GM19351 (cell line): ENCODE results near the gene TNK1.
A peak's percentile ranks its signal among the peaks of the same experiment; 100 is the strongest.

Source experiments
- ATAC-seq: cut with Tn5 transposase; IDR thresholded peaks from one replicate; pipeline ENCODE4 v1.9.1; 2021; ENCODE audit warnings: mild to moderate bottlenecking, moderate library complexity; ENCODE audit not compliant: unreplicated experiment

The TNK1 gene

GRCh38 chr17:7431231-7431630 lies 50.3 kb downstream of the TNK1 start:
- no peak for ATAC-seq

DNA sequence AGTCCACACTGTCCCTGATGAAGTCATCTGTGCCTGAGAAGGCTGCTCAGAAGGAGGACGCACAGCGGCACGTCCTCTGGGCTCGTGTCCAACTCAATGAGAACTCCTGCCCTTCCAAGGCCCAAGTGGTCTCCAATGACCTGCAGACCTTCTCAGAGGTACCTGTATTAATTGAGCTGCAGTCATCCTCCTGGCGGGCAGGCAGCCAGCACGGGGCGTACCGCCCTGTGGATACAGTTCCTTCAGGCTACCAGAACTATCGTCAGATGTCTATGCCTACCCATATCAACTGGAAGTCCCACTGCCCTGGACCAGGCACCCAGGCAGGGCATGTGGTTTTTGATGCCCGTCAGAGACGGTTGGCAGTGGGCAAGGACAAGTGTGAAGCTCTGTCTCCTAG lies 51.4 kb downstream of the TNK1 start:
- no peak for ATAC-seq

DNA sequence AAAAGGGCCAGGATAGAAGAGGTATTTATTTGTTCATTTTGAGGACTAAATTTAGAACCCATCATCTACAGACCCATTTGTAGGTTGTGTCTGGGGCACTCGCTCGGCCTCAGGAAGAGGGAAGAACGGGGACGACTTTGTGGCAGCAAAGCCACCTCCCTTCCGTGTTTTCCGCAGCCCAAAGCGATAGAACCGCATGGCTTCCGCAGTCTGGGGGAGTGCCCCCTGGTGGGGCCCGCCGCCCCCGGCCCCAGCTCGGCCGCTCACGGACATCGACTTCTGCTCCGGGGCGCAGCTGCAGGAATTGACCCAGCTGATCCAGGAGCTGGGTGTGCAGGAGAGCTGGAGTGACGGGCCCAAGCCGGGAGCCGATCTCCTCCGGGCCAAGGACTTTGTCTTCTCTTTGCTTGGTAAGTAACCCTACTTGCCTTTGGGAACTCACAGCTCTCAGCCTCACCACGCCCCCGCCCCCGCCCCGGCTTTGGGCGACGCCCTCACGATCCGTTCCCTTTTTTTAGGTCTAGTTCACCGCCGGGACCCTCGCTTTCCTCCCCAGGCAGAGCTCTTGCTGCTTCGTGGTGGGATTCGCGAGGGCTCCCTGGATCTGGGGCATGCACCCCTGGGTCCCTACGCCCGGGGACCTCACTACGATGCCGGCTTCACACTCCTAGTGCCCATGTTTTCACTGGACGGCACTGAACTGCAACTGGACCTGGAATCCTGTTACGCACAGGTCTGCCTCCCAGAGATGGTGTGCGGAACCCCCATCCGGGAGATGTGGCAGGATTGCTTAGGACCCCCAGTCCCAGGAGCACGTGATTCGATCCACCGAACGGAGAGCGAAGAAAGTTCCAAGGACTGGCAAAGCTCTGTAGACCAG lies 55.0 kb downstream of the TNK1 start:
- ATAC-seq = peak; percentile 15

- ATAC-seq = no peak
Measured at GRCh38 chr17:7436556-7437368, 55.9 kb downstream of the TNK1 start.

- no peak for ATAC-seq
Measured at GRCh38 chr17:7437369-7437863, 56.5 kb downstream of the TNK1 start.

- no peak for ATAC-seq
Measured at GRCh38 chr17:7437950-7438614, 57.2 kb downstream of the TNK1 start.

DNA sequence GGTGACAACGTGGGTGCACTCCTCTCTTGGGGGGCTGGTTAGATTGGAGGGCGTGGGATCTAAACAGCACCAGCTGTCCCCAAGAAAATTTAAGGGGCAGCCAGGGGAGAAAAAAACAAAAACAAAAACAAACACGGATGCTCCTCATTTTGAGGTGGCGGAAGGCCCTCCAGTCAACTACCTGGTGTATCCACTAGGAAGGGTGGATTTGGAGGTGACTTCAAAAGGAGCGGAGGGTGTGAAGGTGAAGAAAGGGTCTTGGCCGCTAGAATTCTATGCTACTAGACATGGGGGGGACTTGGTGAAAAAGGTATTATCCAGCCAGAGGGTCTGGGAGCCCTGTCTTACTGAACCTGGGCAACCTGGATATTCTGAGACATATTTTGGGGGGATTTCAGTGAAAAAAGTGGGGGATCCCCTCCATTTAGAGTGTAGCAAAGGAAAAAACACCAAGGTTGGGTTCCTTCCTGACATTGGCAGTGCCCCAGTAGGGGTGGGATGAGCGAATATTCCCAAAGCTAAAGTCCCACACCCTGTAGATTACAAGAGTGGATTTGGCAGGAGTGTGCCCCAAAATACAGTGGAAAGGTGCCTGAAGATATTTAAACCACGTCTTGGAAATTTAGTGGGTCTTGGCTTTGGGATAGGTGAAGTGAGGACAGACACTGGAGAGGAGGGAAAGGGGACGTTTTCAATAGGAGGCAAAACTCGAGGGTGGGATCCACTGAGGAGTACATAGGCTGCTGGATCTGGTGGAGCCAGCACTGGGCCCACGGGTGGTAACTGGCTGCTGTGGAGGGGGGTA lies 58.0 kb downstream of the TNK1 start:
- ATAC-seq = no peak
